ENCODE measurements around the gene IGLL1.
"Not testable (repeated sequence)": the region's sequence is repeated elsewhere in the genome, so short reads cannot be mapped to it uniquely, and the experiment has no call there.

IGLL1 gene

DNA sequence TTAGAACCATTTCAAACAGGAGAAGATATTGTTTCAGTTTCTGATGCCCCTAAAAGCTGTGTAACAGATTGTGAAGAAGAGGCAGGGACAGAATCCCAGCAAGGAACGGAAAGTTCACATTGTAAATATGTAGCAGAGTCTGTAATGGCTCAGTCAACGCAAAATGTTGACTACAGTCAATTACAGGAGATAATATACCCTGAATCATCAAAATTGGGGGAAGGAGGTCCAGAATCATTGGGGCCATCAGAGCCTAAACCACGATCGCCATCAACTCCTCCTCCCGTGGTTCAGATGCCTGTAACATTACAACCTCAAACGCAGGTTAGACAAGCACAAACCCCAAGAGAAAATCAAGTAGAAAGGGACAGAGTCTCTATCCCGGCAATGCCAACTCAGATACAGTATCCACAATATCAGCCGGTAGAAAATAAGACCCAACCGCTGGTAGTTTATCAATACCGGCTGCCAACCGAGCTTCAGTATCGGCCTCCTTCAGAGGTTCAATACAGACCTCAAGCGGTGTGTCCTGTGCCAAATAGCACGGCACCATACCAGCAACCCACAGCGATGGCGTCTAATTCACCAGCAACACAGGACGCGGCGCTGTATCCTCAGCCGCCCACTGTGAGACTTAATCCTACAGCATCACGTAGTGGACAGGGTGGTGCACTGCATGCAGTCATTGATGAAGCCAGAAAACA, 40.8 kb downstream of the IGLL1 start:
- Histone ChIP-seq H3K27me3 (ENCODE audit: insufficient read depth, poor library complexity, severe bottlenecking) (no peaks in the 10 kb centered on the region), H3K27ac (replicated peaks) (no peak overlapping the region), H3K4me3 (replicated peaks; ENCODE audit: insufficient read depth, low read length) (no peak overlapping the region)
- TF ChIP-seq GABPA (IDR thresholded peaks at IDR 0.05; ENCODE audit: low read depth) (no peak), SPI1 (IDR thresholded peaks at IDR 0.05; ENCODE audit: borderline replicate concordance, low read depth) (no peak), POLR2AphosphoS5 (IDR thresholded peaks at IDR 0.05; ENCODE audit: low read depth) (no peak), REST (IDR thresholded peaks at IDR 0.05; ENCODE audit: insufficient replicate concordance, low read depth) (no peak)
- TF ChIP-seq, protein P1, sequence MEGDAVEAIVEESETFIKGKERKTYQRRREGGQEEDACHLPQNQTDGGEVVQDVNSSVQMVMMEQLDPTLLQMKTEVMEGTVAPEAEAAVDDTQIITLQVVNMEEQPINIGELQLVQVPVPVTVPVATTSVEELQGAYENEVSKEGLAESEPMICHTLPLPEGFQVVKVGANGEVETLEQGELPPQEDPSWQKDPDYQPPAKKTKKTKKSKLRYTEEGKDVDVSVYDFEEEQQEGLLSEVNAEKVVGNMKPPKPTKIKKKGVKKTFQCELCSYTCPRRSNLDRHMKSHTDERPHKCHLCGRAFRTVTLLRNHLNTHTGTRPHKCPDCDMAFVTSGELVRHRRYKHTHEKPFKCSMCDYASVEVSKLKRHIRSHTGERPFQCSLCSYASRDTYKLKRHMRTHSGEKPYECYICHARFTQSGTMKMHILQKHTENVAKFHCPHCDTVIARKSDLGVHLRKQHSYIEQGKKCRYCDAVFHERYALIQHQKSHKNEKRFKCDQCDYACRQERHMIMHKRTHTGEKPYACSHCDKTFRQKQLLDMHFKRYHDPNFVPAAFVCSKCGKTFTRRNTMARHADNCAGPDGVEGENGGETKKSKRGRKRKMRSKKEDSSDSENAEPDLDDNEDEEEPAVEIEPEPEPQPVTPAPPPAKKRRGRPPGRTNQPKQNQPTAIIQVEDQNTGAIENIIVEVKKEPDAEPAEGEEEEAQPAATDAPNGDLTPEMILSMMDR (IDR thresholded peaks at IDR 0.05; ENCODE audit: insufficient read depth, low read length) = peak; percentile 85
- DNase-seq (ENCODE audit: low read depth in 1 of 2, low spot score in 1 of 2) = peak; percentile 37 to 77

DNA sequence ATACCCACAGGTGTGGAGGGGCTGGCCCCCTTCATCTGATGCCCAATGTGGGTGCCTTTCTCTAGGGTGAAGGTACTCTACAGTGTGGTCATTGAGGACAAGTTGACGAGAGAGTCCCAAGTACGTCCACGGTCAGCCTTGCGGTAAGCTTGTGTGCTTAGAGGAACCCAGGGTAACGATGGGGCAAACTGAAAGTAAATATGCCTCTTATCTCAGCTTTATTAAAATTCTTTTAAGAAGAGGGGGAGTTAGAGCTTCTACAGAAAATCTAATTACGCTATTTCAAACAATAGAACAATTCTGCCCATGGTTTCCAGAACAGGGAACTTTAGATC, 41.4 kb downstream of the IGLL1 start:
- H3K4me3 ChIP-seq (replicated peaks; ENCODE audit: insufficient read depth, low read length); DNase-seq (ENCODE audit: low read depth in 1 of 2, low spot score in 1 of 2); H3K27me3 ChIP-seq (ENCODE audit: insufficient read depth, poor library complexity, severe bottlenecking); H3K27ac ChIP-seq (replicated peaks): not testable (repeated sequence)

DNA sequence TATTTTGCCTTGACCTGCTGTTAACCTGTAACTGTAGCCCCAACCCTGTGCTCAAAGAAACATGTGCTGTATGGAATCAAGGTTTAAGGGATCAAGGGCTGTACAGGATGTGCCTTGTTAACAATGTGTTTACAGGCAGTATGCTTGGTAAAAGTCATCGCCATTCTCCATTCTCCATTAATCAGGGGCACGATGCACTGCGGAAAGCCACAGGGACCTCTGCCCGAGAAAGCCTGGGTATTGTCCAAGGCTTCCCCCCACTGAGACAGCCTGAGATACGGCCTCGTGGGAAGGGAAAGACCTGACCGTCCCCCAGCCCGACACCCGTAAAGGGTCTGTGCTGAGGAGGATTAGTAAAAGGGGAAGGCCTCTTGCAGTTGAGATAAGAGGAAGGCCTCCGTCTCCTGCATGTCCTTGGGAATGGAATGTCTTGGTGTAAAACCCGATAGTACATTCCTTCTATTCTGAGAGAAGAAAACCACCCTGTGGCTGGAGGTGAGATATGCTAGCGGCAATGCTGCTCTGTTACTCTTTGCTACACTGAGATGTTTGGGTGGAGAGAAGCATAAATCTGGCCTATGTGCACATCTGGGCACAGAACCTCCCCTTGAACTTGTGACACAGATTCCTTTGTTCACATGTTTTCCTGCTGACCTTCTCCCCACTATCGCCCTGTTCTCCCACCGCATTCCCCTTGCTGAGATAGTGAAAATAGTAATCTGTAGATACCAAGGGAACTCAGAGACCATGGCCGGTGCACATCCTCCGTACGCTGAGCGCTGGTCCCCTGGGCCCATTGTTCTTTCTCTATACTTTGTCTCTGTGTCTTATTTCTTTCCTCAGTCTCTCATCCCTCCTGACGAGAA, 42.0 kb downstream of the IGLL1 start:
- H3K27me3 ChIP-seq (ENCODE audit: insufficient read depth, poor library complexity, severe bottlenecking); H3K27ac ChIP-seq (replicated peaks); H3K4me3 ChIP-seq (replicated peaks; ENCODE audit: insufficient read depth, low read length); DNase-seq (ENCODE audit: low read depth in 1 of 2, low spot score in 1 of 2): not testable (repeated sequence)

- no peak overlapping the region for H3K4me3 ChIP-seq (replicated peaks; ENCODE audit: insufficient read depth, low read length)
- TF ChIP-seq, protein P1 (IDR thresholded peaks at IDR 0.05; ENCODE audit: insufficient read depth, low read length) = no peak
- TF ChIP-seq POLR2AphosphoS5 (IDR thresholded peaks at IDR 0.05; ENCODE audit: low read depth) = no peak
- no peak for TF ChIP-seq GABPA (IDR thresholded peaks at IDR 0.05; ENCODE audit: low read depth)
- TF ChIP-seq REST (IDR thresholded peaks at IDR 0.05; ENCODE audit: insufficient replicate concordance, low read depth) = no peak
- TF ChIP-seq SPI1 (IDR thresholded peaks at IDR 0.05; ENCODE audit: borderline replicate concordance, low read depth) = no peak
- no peaks in the 10 kb centered on the region for H3K27me3 ChIP-seq (ENCODE audit: insufficient read depth, poor library complexity, severe bottlenecking)
- DNase-seq (ENCODE audit: low read depth in 1 of 2, low spot score in 1 of 2) = no peak
- H3K27ac ChIP-seq (replicated peaks) = no peak overlapping the region
Measured at GRCh38 chr22:23537416-23537815, 42.7 kb downstream of the IGLL1 start.
